ENCODE data around the gene MEI4. TPM values are rescaled to one million over a fixed set of nuclear protein-coding genes. Genes with fewer than 3 reads are reported as not detected.

The MEI4 gene
- total and polyA plus RNA-seq, 10 of the 15 experiments (the other 5 are each of a cell fraction or from before 2014, with no cell fraction given), result 0.03 to 0.04 (median 0.03) TPM; not detected in 7

- ChIA-PET CTCF (interaction anchor here (1.1 to 1.4 kb wide), 3 partner anchors 82 to 379 kb away, joined by 3 read pairs; no protein-coding TSS in a partner anchor), RAD21 (ENCODE audit: unreplicated experiment) (no interaction called here), SMC1A (ENCODE audit: uncharacterized antibody, unreplicated experiment) (interaction anchor here (1.4 kb wide), 2 partner anchors 9 to 17 kb away, joined by 4 to 7 read pairs; no protein-coding TSS in a partner anchor), POLR2A (no interaction called here)
- intact Hi-C loops (cut with micrococcal nuclease; ENCODE audit: unreplicated experiment), result no loop called here
- Histone ChIP-seq H3K9me3 (replicated peaks; ENCODE audit: control insufficient read depth, insufficient read depth, low read length) (no peaks in the 10 kb centered on the region), H3K4me3 (no peak overlapping the region), H3K9ac (ENCODE audit: control insufficient read depth, insufficient read depth, low read length) (no peak overlapping the region), H3K79me2 (ENCODE audit: control insufficient read depth, insufficient read depth, low read length) (no peaks in the 10 kb centered on the region), H4K20me1 (ENCODE audit: control insufficient read depth, insufficient read depth) (no peaks in the 10 kb centered on the region), H3K36me3 (ENCODE audit: control insufficient read depth in 2 of 2, insufficient read depth in 2 of 2, low read length in 1 of 2) (no peaks in the 10 kb centered on the region), H2AFZ (ENCODE audit: control insufficient read depth, low read depth, low read length) (no peak overlapping the region), H3K27me3 (replicated peaks in 1 of 2; ENCODE audit: control insufficient read depth in 2 of 2, insufficient read depth in 2 of 2, low read length in 1 of 2) (no peaks in the 10 kb centered on the region), H3K4me2 (ENCODE audit: control insufficient read depth, insufficient read depth) (no peak overlapping the region), H3K27ac (ENCODE audit: control insufficient read depth, insufficient read depth) (no peak overlapping the region), H3K4me1 (ENCODE audit: control insufficient read depth, insufficient read depth, low read length) (no peaks in the 10 kb centered on the region)
- FAIRE-seq, result no peak
- in situ Hi-C loops (cut with MboI), result no loop called here
- peak; percentile 50 for ATAC-seq
- BruUV-seq (replicated peaks), result no TSS peak
- DNase-seq (ENCODE audit: low read depth, low spot score), result no peak
- 2% methylated on average over 3 of the region's 3 CpGs for WGBS (ENCODE audit: insufficient coverage, insufficient replicate concordance, low lambda C conversion rate, missing lambda C conversion rate)
- TF ChIP-seq E2F8 (IDR thresholded peaks at IDR 0.05; ENCODE audit: low read depth, partially characterized antibody) (no peak), TCF12 (IDR thresholded peaks at IDR 0.05; ENCODE audit: low read depth, low read length) (no peak), ZNF274 (IDR thresholded peaks at IDR 0.05; ENCODE audit: insufficient read depth, insufficient read length) (no peak), CBX3 (IDR thresholded peaks at IDR 0.05; ENCODE audit: borderline replicate concordance, low read depth) (no peak), USF1 (IDR thresholded peaks at IDR 0.05; ENCODE audit: borderline replicate concordance, extremely low read length, insufficient read depth, low read depth, low read length) (no peak), CEBPB (IDR thresholded peaks at IDR 0.05; ENCODE audit: borderline replicate concordance in 1 of 2, low read depth in 2 of 2, low read length in 2 of 2) (no peak), SP1 (IDR thresholded peaks at IDR 0.05; ENCODE audit: low read depth, low read length) (no peak), KDM1A (IDR thresholded peaks at IDR 0.05; ENCODE audit: borderline replicate concordance) (no peak), MEF2B (IDR thresholded peaks at IDR 0.05; ENCODE audit: partially characterized antibody, poor library complexity, severe bottlenecking) (no peak), SREBF2 (IDR thresholded peaks at IDR 0.05; ENCODE audit: low read length) (no peak), TAF1 (IDR thresholded peaks at IDR 0.05; ENCODE audit: borderline replicate concordance, low read depth, low read length) (no peak), BCL3 (IDR thresholded peaks at IDR 0.05; ENCODE audit: borderline replicate concordance, insufficient read depth, low read depth, low read length, poor library complexity, severe bottlenecking) (no peak), BACH1 (IDR thresholded peaks at IDR 0.05; ENCODE audit: borderline replicate concordance) (no peak), CREM (IDR thresholded peaks at IDR 0.05; ENCODE audit: low read depth) (no peak), RUNX3 (IDR thresholded peaks at IDR 0.05; ENCODE audit: low read length) (no peak), RFX5 (IDR thresholded peaks at IDR 0.05; ENCODE audit: low read depth, low read length) (no peak)
Observed at GRCh38 chr6:77844822-77845221, 192.0 kb downstream of the MEI4 start.

All from GM12878 (cell line).